SU-DHL-6 (cell line): ENCODE results near the gene C15orf61.

ENCODE experiments used
- H2AFZ ChIP-seq: fragments of 200-600 bp; sonication (generic); 2 replicates; pipeline ENCODE4 v1.6.1; 2014; ENCODE audit warnings: low read depth, mild to moderate bottlenecking, moderate library complexity, mixed read lengths, antibody characterized with exemption, low read length; ENCODE audit not compliant: severe bottlenecking
- H3F3A ChIP-seq: fragments of 200-600 bp; shearing (Covaris generic); 2 replicates; pipeline ENCODE4 v1.6.0; 2016; ENCODE audit warnings: antibody characterized with exemption, mild to moderate bottlenecking; ENCODE audit not compliant: insufficient read depth
- H3K27ac ChIP-seq: fragments of 200-600 bp; sonication (generic); 2 replicates; pipeline ENCODE4 v1.5.1; 2016; ENCODE audit warnings: low read depth, mild to moderate bottlenecking, low read length, moderate library complexity, mixed read lengths
- H3K27me3 ChIP-seq: fragments of 200-600 bp; sonication (generic), shearing (Covaris generic); 2 replicates; pipeline ENCODE4 v1.6.0; 2014; ENCODE audit warnings: mild to moderate bottlenecking, low read length
- H3K36me3 ChIP-seq: fragments of 200-600 bp; sonication (generic); 2 replicates; pipeline ENCODE4 v1.6.1; 2014; ENCODE audit warnings: mild to moderate bottlenecking, low read length, mixed read lengths
- H3K4me2 ChIP-seq: fragments of 300-600, 200-600 bp; shearing (Covaris generic), sonication (generic); 2 replicates; pipeline ENCODE4 v1.6.0; 2014; ENCODE audit warnings: low read length, low read depth, mild to moderate bottlenecking; ENCODE audit not compliant: poor library complexity, severe bottlenecking
- H3K4me3 ChIP-seq: fragments of 200-600 bp; sonication (generic); 2 replicates; pipeline ENCODE4 v1.5.1; 2014; ENCODE audit warnings: antibody characterized with exemption, low read length, mild to moderate bottlenecking, mixed read lengths; ENCODE audit not compliant: insufficient read depth, poor library complexity, severe bottlenecking
- H3K79me2 ChIP-seq: fragments of 200-600 bp; sonication (generic); 2 replicates; pipeline ENCODE4 v1.6.1; 2014; ENCODE audit warnings: mild to moderate bottlenecking, low read length, moderate library complexity; ENCODE audit not compliant: insufficient read depth
- H3K9ac ChIP-seq: fragments of 200-600 bp; sonication (generic); 2 replicates; pipeline ENCODE4 v1.7.0; 2014; ENCODE audit warnings: mild to moderate bottlenecking, low read length
- H3K9me2 ChIP-seq: fragments of 200-600 bp; sonication (generic); replicated peaks from 2 replicates; pipeline ENCODE4 v1.6.1; 2014; ENCODE audit warnings: low read length; ENCODE audit not compliant: insufficient read depth
- H3K9me3 ChIP-seq: fragments of 200-600 bp; sonication (generic); 2 replicates; pipeline ENCODE4 v1.6.1; 2014; ENCODE audit warnings: low read length, mixed read lengths; ENCODE audit not compliant: insufficient read depth
- H4K20me1 ChIP-seq: fragments of 200-600 bp; sonication (generic); 2 replicates; pipeline ENCODE4 v1.6.1; 2014; ENCODE audit warnings: low read depth, mild to moderate bottlenecking, antibody characterized with exemption, low read length, moderate library complexity, mixed read lengths
- CTCF ChIP-seq: fragments of 200-600 bp; sonication (generic); IDR thresholded peaks from one replicate; pipeline ENCODE4 v1.5.1; 2017; ENCODE audit warnings: antibody characterized with exemption, mild to moderate bottlenecking, low read length, moderate library complexity; ENCODE audit not compliant: insufficient read depth, poor library complexity, severe bottlenecking
- EZH2phosphoT487 ChIP-seq: fragments of 200-600 bp; sonication (generic), shearing (Covaris generic); conservative IDR thresholded peaks from 2 replicates; pipeline ENCODE4 v1.6.1; 2018; ENCODE audit warnings: mild to moderate bottlenecking, antibody characterized with exemption, low read length, moderate library complexity, mixed read lengths

The C15orf61 gene

GRCh38 chr15:67504056-67504455, 16.9 kb upstream of the C15orf61 start:
- TF ChIP-seq CTCF (no peak), EZH2phosphoT487 (no peak)
- H3K79me2 ChIP-seq: no peaks in the 10 kb centered on the region
- H4K20me1 ChIP-seq: no peaks in the 10 kb centered on the region
- H3F3A ChIP-seq: no peaks in the 10 kb centered on the region
- no peaks in the 10 kb centered on the region for H3K27me3 ChIP-seq
- no peak overlapping the region for H2AFZ ChIP-seq
- H3K9ac ChIP-seq: no peak overlapping the region
- H3K9me2 ChIP-seq: no peaks in the 10 kb centered on the region
- H3K27ac ChIP-seq: no peak overlapping the region
- H3K4me3 ChIP-seq: no peak overlapping the region
- no peaks in the 10 kb centered on the region for H3K36me3 ChIP-seq
- no peaks in the 10 kb centered on the region for H3K9me3 ChIP-seq
- no peak overlapping the region for H3K4me2 ChIP-seq

GRCh38 chr15:67504796-67505195, 16.1 kb upstream of the C15orf61 start:
- Histone ChIP-seq H3K27ac (no peak overlapping the region), H3K36me3 (no peaks in the 10 kb centered on the region), H3K79me2 (no peaks in the 10 kb centered on the region), H3F3A (no peaks in the 10 kb centered on the region), H3K27me3 (no peaks in the 10 kb centered on the region), H3K9me2 (no peaks in the 10 kb centered on the region), H2AFZ (no peak overlapping the region), H3K4me3 (no peak overlapping the region), H3K4me2 (no peak overlapping the region), H3K9ac (no peak overlapping the region), H3K9me3 (no peaks in the 10 kb centered on the region), H4K20me1 (no peaks in the 10 kb centered on the region)
- TF ChIP-seq EZH2phosphoT487 (no peak), CTCF (no peak)

- Histone ChIP-seq H3K36me3 (no peaks in the 10 kb centered on the region), H2AFZ (no peak overlapping the region), H3K27ac (no peak overlapping the region), H3K9ac (no peak overlapping the region), H3K9me2 (no peaks in the 10 kb centered on the region), H3F3A (no peaks in the 10 kb centered on the region), H3K9me3 (no peaks in the 10 kb centered on the region), H4K20me1 (no peaks in the 10 kb centered on the region), H3K27me3 (no peaks in the 10 kb centered on the region), H3K79me2 (no peaks in the 10 kb centered on the region), H3K4me2 (no peak overlapping the region), H3K4me3 (no peak overlapping the region)
- no peak for TF ChIP-seq EZH2phosphoT487
- no peak for TF ChIP-seq CTCF
These were observed 15.0 kb upstream of the C15orf61 start for GRCh38 chr15:67505675-67506572.
